SK-N-SH treated with all-trans-retinoic acid at 6 μM for 48 hours (cell line): Measurements from ENCODE around the gene PHACTR2.
"Not testable (repeated sequence)": the region's sequence is repeated elsewhere in the genome, so short reads cannot be mapped to it uniquely, and the experiment has no call there.

ENCODE experiments used
- ATAC-seq: fragments of 200-7000 bp; cut with Tn5 transposase; 3 replicates; pipeline ENCODE4 v1.9.1; 2020; ENCODE audit warnings: mild to moderate bottlenecking, moderate library complexity
- ARNTL ChIP-seq: fragments of 450-650 bp; formaldehyde crosslinking; IDR thresholded peaks from 2 replicates; pipeline ENCODE4 v1.5.0; 2020; ENCODE audit warnings: low read depth, mild to moderate bottlenecking, moderate library complexity, borderline replicate concordance
- BACH2 ChIP-seq: fragments of 250-450 bp; sonication (Bioruptor Pico); IDR thresholded peaks from 2 replicates; pipeline ENCODE4 v1.9.0; 2021; ENCODE audit warnings: mild to moderate bottlenecking, borderline replicate concordance
- CREB5 ChIP-seq: fragments of 250-450 bp; sonication (Bioruptor Pico); IDR thresholded peaks from 2 replicates; pipeline ENCODE4 v1.5.1; 2020; ENCODE audit warnings: low read depth, mild to moderate bottlenecking, moderate library complexity
- CSDC2 ChIP-seq: fragments of 250-450 bp; sonication (Bioruptor Pico); IDR thresholded peaks from 2 replicates; pipeline ENCODE4 v1.5.0; 2020; ENCODE audit warnings: mild to moderate bottlenecking, moderate library complexity
- ESRRG ChIP-seq: fragments of 250-450 bp; sonication (Bioruptor Pico); IDR thresholded peaks from 2 replicates; pipeline ENCODE4 v1.6.1; 2021; ENCODE audit warnings: mild to moderate bottlenecking
- GLIS3 ChIP-seq: fragments of 250-450 bp; sonication (Bioruptor Pico); IDR thresholded peaks from 2 replicates; pipeline ENCODE4 v1.5.0; 2020; ENCODE audit warnings: mild to moderate bottlenecking, moderate library complexity
- ISL1 ChIP-seq: fragments of 250-450 bp; sonication (Bioruptor Pico); IDR thresholded peaks from 2 replicates; pipeline ENCODE4 v2.1.2; 2022; ENCODE audit warnings: mild to moderate bottlenecking, moderate library complexity
- OSR1 ChIP-seq: fragments of 250-450 bp; sonication (Bioruptor Pico); IDR thresholded peaks from 2 replicates; pipeline ENCODE4 v1.8.0; 2022; ENCODE audit warnings: moderate library complexity, mild to moderate bottlenecking, inconsistent platforms
- PATZ1 ChIP-seq: fragments of 250-450 bp; sonication (Bioruptor Pico); IDR thresholded peaks from 2 replicates; pipeline ENCODE4 v1.8.0; 2020; ENCODE audit warnings: mild to moderate bottlenecking, moderate library complexity, borderline replicate concordance
- RARB ChIP-seq: fragments of 250-450 bp; sonication (Bioruptor Pico); IDR thresholded peaks from 2 replicates; pipeline ENCODE4 v1.8.0; 2021; ENCODE audit warnings: mild to moderate bottlenecking, moderate library complexity
- SNAI2 ChIP-seq: fragments of 250-450 bp; sonication (Bioruptor Pico); IDR thresholded peaks from 2 replicates; pipeline ENCODE4 v1.5.0; 2020; ENCODE audit warnings: mild to moderate bottlenecking, moderate library complexity
- TCF4 ChIP-seq: fragments of 250-450 bp; sonication (Bioruptor Pico); IDR thresholded peaks from 2 replicates; pipeline ENCODE4 v1.8.0; 2021; ENCODE audit warnings: mild to moderate bottlenecking, moderate library complexity, borderline replicate concordance
- TSHZ2 ChIP-seq: fragments of 250-450 bp; sonication (Bioruptor Pico); IDR thresholded peaks from 2 replicates; pipeline ENCODE4 v1.5.0; 2020; ENCODE audit warnings: mild to moderate bottlenecking, moderate library complexity
- ZC3H10 ChIP-seq: fragments of 250-450 bp; sonication (Bioruptor Pico); IDR thresholded peaks from 2 replicates; pipeline ENCODE4 v1.5.1; 2021; ENCODE audit warnings: mild to moderate bottlenecking, moderate library complexity
- ZFP3 ChIP-seq: fragments of 250-450 bp; sonication (Bioruptor Pico); IDR thresholded peaks from 2 replicates; pipeline ENCODE4 v1.5.0; 2020; ENCODE audit warnings: mild to moderate bottlenecking, moderate library complexity
- ZFP30 ChIP-seq: fragments of 450-650 bp; formaldehyde crosslinking; IDR thresholded peaks from 2 replicates; pipeline ENCODE4 v1.5.0; 2022; ENCODE audit warnings: mild to moderate bottlenecking, moderate library complexity
- ZNF565 ChIP-seq: fragments of 450-650 bp; formaldehyde crosslinking; conservative IDR thresholded peaks from 2 replicates; pipeline ENCODE4 v1.5.0; 2020; ENCODE audit warnings: low read depth, mild to moderate bottlenecking, moderate library complexity
- ZNF70 ChIP-seq: fragments of 450-650 bp; formaldehyde crosslinking; IDR thresholded peaks from 2 replicates; pipeline ENCODE4 v1.5.0; 2020; ENCODE audit warnings: mild to moderate bottlenecking, moderate library complexity
- ZNF8 ChIP-seq: fragments of 450-650 bp; formaldehyde crosslinking; IDR thresholded peaks from 2 replicates; pipeline ENCODE4 v1.5.0; 2020; ENCODE audit warnings: mild to moderate bottlenecking, moderate library complexity

PHACTR2 gene

GRCh38 chr6:143784316-143784715 is 106.6 kb downstream of the PHACTR2 start:
- ATAC-seq, result no peak
- no peak for TF ChIP-seq ZC3H10 (CRISPR knock-in tag)
- TF ChIP-seq CSDC2 (CRISPR knock-in tag), result no peak
- no peak for TF ChIP-seq SNAI2 (CRISPR knock-in tag)
- no peak for TF ChIP-seq GLIS3 (CRISPR knock-in tag)
- no peak for TF ChIP-seq ZFP3 (CRISPR knock-in tag)
- no peak for TF ChIP-seq CREB5 (CRISPR knock-in tag)
- TF ChIP-seq TSHZ2 (CRISPR knock-in tag), result no peak
- TF ChIP-seq ISL1 (CRISPR knock-in tag), result no peak
- no peak for TF ChIP-seq RARB (CRISPR knock-in tag)

GRCh38 chr6:143786371-143786770 is 108.6 kb downstream of the PHACTR2 start:
- not testable (repeated sequence) for ATAC-seq

GRCh38 chr6:143792402-143793279 is 114.9 kb downstream of the PHACTR2 start:
- no peak for ATAC-seq
- TF ChIP-seq ZNF8 (CRISPR knock-in tag), result no peak

GRCh38 chr6:143793280-143793619 is 115.5 kb downstream of the PHACTR2 start:
- TF ChIP-seq ZC3H10 (CRISPR knock-in tag) (no peak), ZNF565 (CRISPR knock-in tag) (no peak), SNAI2 (CRISPR knock-in tag) (no peak), ZFP30 (CRISPR knock-in tag) (no peak), CSDC2 (CRISPR knock-in tag) (no peak), ZNF8 (CRISPR knock-in tag) (no peak)
- no peak for ATAC-seq

- not testable (repeated sequence) for ATAC-seq
These were observed 118.8 kb downstream of the PHACTR2 start for GRCh38 chr6:143796551-143796950.

GRCh38 chr6:143798487-143798886 is 120.7 kb downstream of the PHACTR2 start:
- ATAC-seq, result not testable (repeated sequence)

- no peak for ATAC-seq
- no peak for TF ChIP-seq BACH2 (CRISPR knock-in tag)
- TF ChIP-seq ESRRG, result no peak
- no peak for TF ChIP-seq SNAI2 (CRISPR knock-in tag)
- TF ChIP-seq ZNF565 (CRISPR knock-in tag), result no peak
- no peak for TF ChIP-seq TCF4
- no peak for TF ChIP-seq ZNF8 (CRISPR knock-in tag)
- no peak for TF ChIP-seq OSR1 (CRISPR knock-in tag)
- no peak for TF ChIP-seq GLIS3 (CRISPR knock-in tag)
- TF ChIP-seq ZNF70 (CRISPR knock-in tag), result no peak
- TF ChIP-seq RARB (CRISPR knock-in tag), result no peak
- no peak for TF ChIP-seq ZFP3 (CRISPR knock-in tag)
- no peak for TF ChIP-seq PATZ1 (CRISPR knock-in tag)
- TF ChIP-seq TSHZ2 (CRISPR knock-in tag), result no peak
- no peak for TF ChIP-seq CSDC2 (CRISPR knock-in tag)
- no peak for TF ChIP-seq ARNTL (CRISPR knock-in tag)
- TF ChIP-seq ZFP30 (CRISPR knock-in tag), result no peak
These were observed 125.2 kb downstream of the PHACTR2 start for GRCh38 chr6:143802833-143803565.
